ENCODE data around the gene MS4A15. TPM values are rescaled to one million over a fixed set of nuclear protein-coding genes. Genes with fewer than 3 reads are reported as not detected.

MS4A15 gene
- total RNA-seq, 2 donors from 2014 or later: not detected

- Histone ChIP-seq H3K4me3 (no peak overlapping the region), H3K27me3 (no peaks in the 10 kb centered on the region), H3K4me1 (no peaks in the 10 kb centered on the region), H3K36me3 (replicated peaks in 1 of 2; ENCODE audit: insufficient read depth in 1 of 2, low read depth in 2 of 2) (no peaks in the 10 kb centered on the region), H3K27ac (no peak overlapping the region), H3K9me3 (peaks cover 0 to 7% (median 0%) of the 10 kb centered on the region in 3 donors)
- ATAC-seq: no peak
- 80 to 83% methylated on average over 1 of the region's 1 CpG for WGBS, 2 donors
- no peak for TF ChIP-seq CTCF (IDR thresholded peaks at IDR 0.05)
- no peak for DNase-seq
- intact Hi-C loops (cut with DNase I): no loop called here
Observed at GRCh38 chr11:60813324-60813723, 56.7 kb downstream of the MS4A15 start.

GRCh38 chr11:60814112-60814511, 57.4 kb downstream of the MS4A15 start:
- Histone ChIP-seq H3K27me3 (no peaks in the 10 kb centered on the region), H3K36me3 (replicated peaks in 1 of 2; ENCODE audit: insufficient read depth in 1 of 2, low read depth in 2 of 2) (no peaks in the 10 kb centered on the region), H3K9me3 (peaks cover 0 to 7% (median 0%) of the 10 kb centered on the region in 3 donors), H3K4me3 (no peak overlapping the region), H3K27ac (no peak overlapping the region), H3K4me1 (no peaks in the 10 kb centered on the region)
- ATAC-seq: no peak
- 71 to 88% methylated on average over 2 of the region's 2 CpGs for WGBS, 2 donors
- TF ChIP-seq CTCF (IDR thresholded peaks at IDR 0.05) (no peak), POLR2A (IDR thresholded peaks at IDR 0.05) (no peak)
- intact Hi-C loops (cut with DNase I): no loop called here
- no peak for DNase-seq

GRCh38 chr11:60816590-60817157, 60.0 kb downstream of the MS4A15 start:
- Histone ChIP-seq H3K27me3 (no peaks in the 10 kb centered on the region), H3K4me1 (no peaks in the 10 kb centered on the region), H3K4me3 (no peak overlapping the region), H3K36me3 (replicated peaks in 1 of 2; ENCODE audit: insufficient read depth in 1 of 2, low read depth in 2 of 2) (no peaks in the 10 kb centered on the region), H3K9me3 (peaks cover 0 to 7% (median 0%) of the 10 kb centered on the region in 3 donors), H3K27ac (no peak overlapping the region)
- no peak for DNase-seq
- no peak for TF ChIP-seq POLR2A (IDR thresholded peaks at IDR 0.05)
- TF ChIP-seq CTCF (IDR thresholded peaks at IDR 0.05): no peak
- 87 to 89% methylated on average over 2 of the region's 2 CpGs for WGBS, 2 donors
- ATAC-seq: no peak
- intact Hi-C loops (cut with DNase I): no loop called here

DNA sequence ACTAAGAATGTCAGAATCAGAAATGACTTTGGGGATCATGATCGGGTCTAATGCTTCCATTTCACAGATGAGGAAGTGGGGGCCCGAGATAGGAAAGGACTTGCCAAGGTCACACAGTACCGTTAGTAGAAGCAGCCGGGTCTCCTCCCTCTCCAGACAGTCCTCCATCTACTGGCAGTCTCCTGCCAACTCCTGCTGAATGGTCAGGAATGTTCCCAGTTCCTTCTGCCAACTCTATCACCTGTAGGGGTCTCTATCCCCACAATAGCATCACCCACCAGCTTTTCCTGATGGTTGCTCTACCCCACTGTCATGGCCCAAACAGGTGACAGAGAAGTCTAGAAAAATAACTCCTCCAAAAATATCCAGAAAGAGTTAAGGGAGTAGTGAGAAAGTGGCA, 61.4 kb downstream of the MS4A15 start:
- Histone ChIP-seq H3K27ac (no peak overlapping the region), H3K27me3 (no peaks in the 10 kb centered on the region), H3K4me3 (no peak overlapping the region), H3K4me1 (no peaks in the 10 kb centered on the region), H3K9me3 (peaks cover 0 to 7% (median 0%) of the 10 kb centered on the region in 3 donors), H3K36me3 (replicated peaks in 1 of 2; ENCODE audit: insufficient read depth in 1 of 2, low read depth in 2 of 2) (no peaks in the 10 kb centered on the region)
- intact Hi-C loops (cut with DNase I): no loop called here
- TF ChIP-seq CTCF (IDR thresholded peaks at IDR 0.05): no peak
- no peak for TF ChIP-seq POLR2A (IDR thresholded peaks at IDR 0.05)
- DNase-seq (no peak), ATAC-seq (no peak)
- WGBS, 2 donors: 46 to 57% methylated on average over 4 of the region's 4 CpGs
